ENCODE results near the gene GPR84.
A peak's percentile ranks its signal among the peaks of the same experiment; 100 is the strongest.

Gene GPR84

GRCh38 chr12:54392485-54393206, 28.4 kb upstream of the GPR84 start:
- DNase-seq (ENCODE audit: low read depth), result no peak
- no peak for TF ChIP-seq CTCF (IDR thresholded peaks at IDR 0.05; ENCODE audit: low read depth, low read length, missing control alignments)
- no peak overlapping the region for H3K4me3 ChIP-seq (ENCODE audit: low read depth, low read length)

- peak overlapping the region; percentile 32 for H3K4me3 ChIP-seq (ENCODE audit: low read depth, low read length)
- peak; percentile 30 for TF ChIP-seq CTCF (IDR thresholded peaks at IDR 0.05; ENCODE audit: low read depth, low read length, missing control alignments)
- no peak for DNase-seq (ENCODE audit: low read depth)
These were observed 26.6 kb upstream of the GPR84 start for GRCh38 chr12:54390668-54391551.

GRCh38 chr12:54390176-54390667, 25.9 kb upstream of the GPR84 start:
- no peak for DNase-seq (ENCODE audit: low read depth)
- no peak for TF ChIP-seq CTCF (IDR thresholded peaks at IDR 0.05; ENCODE audit: low read depth, low read length, missing control alignments)
- no peak overlapping the region for H3K4me3 ChIP-seq (ENCODE audit: low read depth, low read length)

- no peak overlapping the region for H3K4me3 ChIP-seq (ENCODE audit: low read depth, low read length)
- DNase-seq (ENCODE audit: low read depth), result no peak
- TF ChIP-seq CTCF (IDR thresholded peaks at IDR 0.05; ENCODE audit: low read depth, low read length, missing control alignments), result no peak
These were observed 25.4 kb upstream of the GPR84 start for GRCh38 chr12:54389607-54390175.

- no peak overlapping the region for H3K4me3 ChIP-seq (ENCODE audit: low read depth, low read length)
- no peak for DNase-seq (ENCODE audit: low read depth)
- no peak for TF ChIP-seq CTCF (IDR thresholded peaks at IDR 0.05; ENCODE audit: low read depth, low read length, missing control alignments)
These were observed 24.8 kb upstream of the GPR84 start for GRCh38 chr12:54389134-54389508.

GRCh38 chr12:54388237-54389133, 24.2 kb upstream of the GPR84 start:
- no peak for TF ChIP-seq CTCF (IDR thresholded peaks at IDR 0.05; ENCODE audit: low read depth, low read length, missing control alignments)
- DNase-seq (ENCODE audit: low read depth), result no peak
- H3K4me3 ChIP-seq (ENCODE audit: low read depth, low read length), result no peak overlapping the region
